AG04450 (cell line): Measurements from ENCODE around the gene GGT5. TPM values are rescaled to one million over a fixed set of nuclear protein-coding genes. Genes with fewer than 3 reads are reported as not detected.

Source experiments
- CTCF ChIA-PET: fragments of 300-600, 350-600 bp; formaldehyde crosslinking; extraction: SDS; loops from one replicate; lab custom pipeline; 2022; ENCODE audit warnings: antibody characterized with exemption, inconsistent platforms; lab: Charles Lee
- POLR2A ChIA-PET: fragments of 350-600 bp; formaldehyde crosslinking; extraction: SDS; loops from one replicate; lab custom pipeline; 2021; ENCODE audit warnings: antibody characterized with exemption, inconsistent platforms; lab: Yijun Ruan, JAX
- DNase-seq: peaks from one replicate; pipeline ENCODE4 v3.0.0-alpha.2; 2011; ENCODE audit warnings: low read depth, low spot score
- H3K27ac ChIP-seq: one replicate; pipeline ENCODE4 v1.5.1; 2012; ENCODE audit warnings: low read depth, low read length, control low read depth
- H3K27me3 ChIP-seq: one replicate; pipeline ENCODE4 v1.6.0; 2012; ENCODE audit warnings: low read length; ENCODE audit not compliant: control insufficient read depth, insufficient read depth
- H3K4me3 ChIP-seq: 2 replicates; pipeline ENCODE4 v1.5.1; 2011; ENCODE audit warnings: mild to moderate bottlenecking, low read depth, low read length, control low read depth
- H3K9me3 ChIP-seq: 2 replicates; pipeline ENCODE4 v1.5.1; 2012; ENCODE audit warnings: low read length; ENCODE audit not compliant: control insufficient read depth, insufficient read depth
- CTCF ChIP-seq: IDR thresholded peaks from 2 replicates; pipeline ENCODE4 v1.5.1; 2011; ENCODE audit warnings: low read depth, low read length, control low read depth, inconsistent platforms
- polyA plus RNA-seq: library from polyadenylated mRNA; depleted of rRNA; stranded (reverse); fragments of >200 nt; gene quantifications from 2 replicates; pipeline ENCODE4 v1.2.3, GENCODE V29; 2011; rRNA removed

The GGT5 gene
- polyA plus RNA-seq, 1 experiment = 4.4 TPM

- ChIA-PET POLR2A (no interaction called here), CTCF (no interaction called here)
- no peak overlapping the region for H3K27ac ChIP-seq
- TF ChIP-seq CTCF = no peak
- no peaks in the 10 kb centered on the region for H3K9me3 ChIP-seq
- DNase-seq = no peak
- no peak overlapping the region for H3K4me3 ChIP-seq
- no peaks in the 10 kb centered on the region for H3K27me3 ChIP-seq
Observed at GRCh38 chr22:24171822-24172221, 73.1 kb downstream of the GGT5 start.

GRCh38 chr22:24170632-24171031 is 74.2 kb downstream of the GGT5 start:
- TF ChIP-seq CTCF = no peak

GRCh38 chr22:24170188-24170587 is 74.7 kb downstream of the GGT5 start:
- CTCF ChIA-PET = interaction anchor here (1.1 kb wide), 1 partner anchor 13 kb away, joined by 5 read pairs; no protein-coding TSS in a partner anchor
- Histone ChIP-seq H3K27ac (no peak overlapping the region), H3K27me3 (no peaks in the 10 kb centered on the region), H3K4me3 (no peak overlapping the region), H3K9me3 (no peaks in the 10 kb centered on the region)
- POLR2A ChIA-PET = no interaction called here
- no peak for DNase-seq
- TF ChIP-seq CTCF = no peak

More at GRCh38 chr22:24170632-24171031, 74.2 kb downstream of the GGT5 start:
- DNase-seq = no peak
- no peak overlapping the region for H3K27ac ChIP-seq
- POLR2A ChIA-PET = no interaction called here
- CTCF ChIA-PET = interaction anchor here (1.1 kb wide), 1 partner anchor 13 kb away, joined by 5 read pairs; no protein-coding TSS in a partner anchor
- H3K27me3 ChIP-seq = no peaks in the 10 kb centered on the region
- H3K4me3 ChIP-seq = no peak overlapping the region
- no peaks in the 10 kb centered on the region for H3K9me3 ChIP-seq

Other genes starting within 250 kb of the GGT5 start
- gene GSTT4, start 239.6 kb downstream of the GGT5 start, polyA plus RNA-seq = not detected in 2 replicates
- gene CABIN1, start 233.8 kb downstream of the GGT5 start, polyA plus RNA-seq = 6.3 and 14.5 TPM in 2 replicates
- 0.63 and 1.1 TPM in 2 replicates for gene SUSD2, start 63.6 kb downstream of the GGT5 start, polyA plus RNA-seq
- gene SPECC1L, start 25.7 kb upstream of the GGT5 start, polyA plus RNA-seq = 30.5 and 36.4 TPM in 2 replicates
- 0.16 and 0.19 TPM in 2 replicates for gene ADORA2A, start 182.5 kb upstream of the GGT5 start, polyA plus RNA-seq